ENCODE results near the gene ELOVL2. TPM values are rescaled to one million over a fixed set of nuclear protein-coding genes. Genes with fewer than 3 reads are reported as not detected.

Gene ELOVL2
- polyA plus RNA-seq, 3 donors = not detected

DNA sequence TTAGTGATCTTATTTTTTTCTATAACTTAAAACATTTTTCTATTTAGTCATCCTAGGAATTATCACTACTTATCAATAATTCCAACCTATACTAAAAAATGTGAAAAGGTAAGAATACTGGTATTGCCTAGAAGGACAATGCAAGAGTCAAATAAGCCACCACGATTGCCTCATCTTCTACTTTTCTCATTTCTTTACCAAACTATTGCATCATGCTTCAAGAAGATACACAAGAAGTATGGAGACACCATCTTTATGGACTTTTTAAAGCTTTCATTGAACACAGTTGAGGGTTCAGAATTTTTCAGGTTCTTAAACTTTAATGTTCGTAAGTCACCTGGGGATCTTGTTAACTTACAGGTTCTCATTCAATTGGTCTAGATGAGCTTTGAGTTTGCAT lies 25.9 kb downstream of the ELOVL2 start:
- no peaks in the 10 kb centered on the region for H4K20me1 ChIP-seq (ENCODE audit: insufficient read depth, low read length)

DNA sequence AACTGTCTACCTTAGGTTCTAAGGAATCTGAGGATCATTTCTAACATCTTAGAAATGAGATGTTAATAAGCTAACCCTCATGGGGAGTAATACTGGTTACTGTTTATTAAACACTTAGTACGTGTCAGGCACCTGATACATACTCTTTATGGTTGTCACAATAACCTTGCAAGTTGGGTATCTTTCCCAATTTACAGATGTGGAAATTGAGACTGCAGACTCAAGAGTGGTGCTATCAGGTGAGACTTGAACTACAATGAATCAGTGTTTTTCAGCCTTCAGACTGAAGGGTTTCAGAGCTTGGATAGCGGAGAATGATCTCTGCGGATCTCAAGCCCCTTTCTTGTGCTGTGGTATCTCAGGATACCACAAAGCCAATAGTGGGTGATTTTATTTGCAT lies 27.0 kb downstream of the ELOVL2 start:
- no peak overlapping the region for H3K9ac ChIP-seq (ENCODE audit: insufficient read depth, low read length, poor library complexity, severe bottlenecking)
- TF ChIP-seq, protein P1, sequence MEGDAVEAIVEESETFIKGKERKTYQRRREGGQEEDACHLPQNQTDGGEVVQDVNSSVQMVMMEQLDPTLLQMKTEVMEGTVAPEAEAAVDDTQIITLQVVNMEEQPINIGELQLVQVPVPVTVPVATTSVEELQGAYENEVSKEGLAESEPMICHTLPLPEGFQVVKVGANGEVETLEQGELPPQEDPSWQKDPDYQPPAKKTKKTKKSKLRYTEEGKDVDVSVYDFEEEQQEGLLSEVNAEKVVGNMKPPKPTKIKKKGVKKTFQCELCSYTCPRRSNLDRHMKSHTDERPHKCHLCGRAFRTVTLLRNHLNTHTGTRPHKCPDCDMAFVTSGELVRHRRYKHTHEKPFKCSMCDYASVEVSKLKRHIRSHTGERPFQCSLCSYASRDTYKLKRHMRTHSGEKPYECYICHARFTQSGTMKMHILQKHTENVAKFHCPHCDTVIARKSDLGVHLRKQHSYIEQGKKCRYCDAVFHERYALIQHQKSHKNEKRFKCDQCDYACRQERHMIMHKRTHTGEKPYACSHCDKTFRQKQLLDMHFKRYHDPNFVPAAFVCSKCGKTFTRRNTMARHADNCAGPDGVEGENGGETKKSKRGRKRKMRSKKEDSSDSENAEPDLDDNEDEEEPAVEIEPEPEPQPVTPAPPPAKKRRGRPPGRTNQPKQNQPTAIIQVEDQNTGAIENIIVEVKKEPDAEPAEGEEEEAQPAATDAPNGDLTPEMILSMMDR (IDR thresholded peaks at IDR 0.05) = no peak
- no peaks in the 10 kb centered on the region for H3K9me3 ChIP-seq (replicated peaks in 1 of 2; ENCODE audit: control insufficient read depth in 1 of 2, insufficient read depth in 1 of 2, low read length in 2 of 2)
- no peak overlapping the region for H3K4me3 Mint-ChIP-seq
- no peak overlapping the region for H3K27ac ChIP-seq (ENCODE audit: low read depth in 1 of 2, low read length in 2 of 2)
- H3K4me1 ChIP-seq (ENCODE audit: control insufficient read depth in 1 of 2, insufficient read depth in 2 of 2, low read length in 2 of 2) = no peaks in the 10 kb centered on the region
- H3K79me2 ChIP-seq (ENCODE audit: insufficient read depth, low read length) = no peaks in the 10 kb centered on the region
- no peak overlapping the region for H3K4me3 ChIP-seq (replicated peaks in 1 of 3; ENCODE audit: low read depth in 2 of 3, low read length in 3 of 3)
- no peaks in the 10 kb centered on the region for H3K36me3 Mint-ChIP-seq
- H2AFZ ChIP-seq (ENCODE audit: insufficient read depth, low read depth, low read length, poor library complexity, severe bottlenecking) = no peak overlapping the region
- peaks cover 4 to 12% (median 6%) of the 10 kb centered on the region in 3 donors for H3K27me3 Mint-ChIP-seq (ENCODE audit: low read depth in 3 of 3)
- WGBS (ENCODE audit: insufficient coverage) = 92% methylated on average over 2 of the region's 3 CpGs
- DNase-seq = no peak
- no peak overlapping the region for H3K27ac Mint-ChIP-seq
- peaks cover 0 to 2% of the 10 kb centered on the region in 2 donors for H3K27me3 ChIP-seq (ENCODE audit: control insufficient read depth in 2 of 2, insufficient read depth in 2 of 2, low read length in 2 of 2)
- H3K36me3 ChIP-seq (replicated peaks in 1 of 2; ENCODE audit: control insufficient read depth in 1 of 2, insufficient read depth in 2 of 2, low read length in 2 of 2) = no peaks in the 10 kb centered on the region
- no peaks in the 10 kb centered on the region for H3K4me1 Mint-ChIP-seq
- no peak overlapping the region for H3K4me2 ChIP-seq (replicated peaks; ENCODE audit: extremely low read depth, low read length, poor library complexity, severe bottlenecking)
- peaks cover 0 to under 1% (median 0%) of the 10 kb centered on the region in 7 donors for H3K9me3 Mint-ChIP-seq
- no peaks in the 10 kb centered on the region for H4K20me1 ChIP-seq (ENCODE audit: insufficient read depth, low read length)
- intact Hi-C loops (cut with micrococcal nuclease) = no loop called here

More for the DNA sequence above, 25.9 kb downstream of the ELOVL2 start:
- H3K27ac ChIP-seq (ENCODE audit: low read depth in 1 of 2, low read length in 2 of 2) = no peak overlapping the region
- Mint-ChIP-seq H3K4me3 (no peak overlapping the region), H3K27me3 (ENCODE audit: low read depth in 3 of 3) (peaks cover 4 to 13% (median 6%) of the 10 kb centered on the region in 3 donors), H3K4me1 (no peaks in the 10 kb centered on the region), H3K9me3 (peaks cover 0 to 1% (median 0%) of the 10 kb centered on the region in 7 donors), H3K27ac (no peak overlapping the region), H3K36me3 (no peaks in the 10 kb centered on the region)
- WGBS (ENCODE audit: insufficient coverage) = 100% methylated on average over 1 of the region's 2 CpGs
- no peak overlapping the region for H3K9ac ChIP-seq (ENCODE audit: insufficient read depth, low read length, poor library complexity, severe bottlenecking)
- no peak overlapping the region for H2AFZ ChIP-seq (ENCODE audit: insufficient read depth, low read depth, low read length, poor library complexity, severe bottlenecking)
- no peaks in the 10 kb centered on the region for H3K36me3 ChIP-seq (replicated peaks in 1 of 2; ENCODE audit: control insufficient read depth in 1 of 2, insufficient read depth in 2 of 2, low read length in 2 of 2)
- intact Hi-C loops (cut with micrococcal nuclease) = no loop called here
- H3K4me1 ChIP-seq (ENCODE audit: control insufficient read depth in 1 of 2, insufficient read depth in 2 of 2, low read length in 2 of 2) = no peaks in the 10 kb centered on the region
- H3K4me3 ChIP-seq (replicated peaks in 1 of 3; ENCODE audit: low read depth in 2 of 3, low read length in 3 of 3) = no peak overlapping the region
- TF ChIP-seq, protein P1 (IDR thresholded peaks at IDR 0.05) = no peak
- no peaks in the 10 kb centered on the region for H3K79me2 ChIP-seq (ENCODE audit: insufficient read depth, low read length)
- H3K27me3 ChIP-seq (ENCODE audit: control insufficient read depth in 2 of 2, insufficient read depth in 2 of 2, low read length in 2 of 2) = no peaks in the 10 kb centered on the region
- DNase-seq = no peak
- no peaks in the 10 kb centered on the region for H3K9me3 ChIP-seq (replicated peaks in 1 of 2; ENCODE audit: control insufficient read depth in 1 of 2, insufficient read depth in 1 of 2, low read length in 2 of 2)
- no peak overlapping the region for H3K4me2 ChIP-seq (replicated peaks; ENCODE audit: extremely low read depth, low read length, poor library complexity, severe bottlenecking)
